WI38 (cell line): ENCODE results near the gene RMDN3.

Source experiments
- H3K4me3 ChIP-seq: 2 replicates; pipeline ENCODE4 v1.5.1; 2011; ENCODE audit warnings: low read depth, mild to moderate bottlenecking, control low read depth, low read length
- TF ChIP-seq, protein P1 (sequence below): IDR thresholded peaks from 2 replicates; pipeline ENCODE4 v1.5.1; 2012; ENCODE audit warnings: low read depth, mild to moderate bottlenecking, control low read depth, low read length

Gene RMDN3

DNA sequence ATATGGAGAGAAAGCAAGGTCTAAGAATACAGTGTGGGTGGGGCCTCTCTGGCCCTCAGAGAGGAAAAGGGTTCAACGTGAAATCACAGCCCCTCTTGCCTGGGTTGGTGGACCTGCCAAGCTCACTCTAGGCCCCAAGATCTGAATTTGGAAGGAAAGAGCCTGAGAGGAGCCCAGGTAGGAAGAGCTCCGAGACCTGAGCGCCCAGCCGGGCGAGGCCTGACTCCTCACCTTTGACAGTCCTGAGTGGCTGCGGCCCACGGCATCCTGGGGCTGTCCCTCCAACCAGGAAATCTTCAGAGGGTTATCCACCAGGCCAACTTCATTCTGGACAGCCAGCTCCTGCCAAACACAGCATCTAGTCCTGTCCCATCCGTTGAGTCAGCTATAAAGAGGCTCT lies 18.4 kb upstream of the RMDN3 start:
- TF ChIP-seq, protein P1, sequence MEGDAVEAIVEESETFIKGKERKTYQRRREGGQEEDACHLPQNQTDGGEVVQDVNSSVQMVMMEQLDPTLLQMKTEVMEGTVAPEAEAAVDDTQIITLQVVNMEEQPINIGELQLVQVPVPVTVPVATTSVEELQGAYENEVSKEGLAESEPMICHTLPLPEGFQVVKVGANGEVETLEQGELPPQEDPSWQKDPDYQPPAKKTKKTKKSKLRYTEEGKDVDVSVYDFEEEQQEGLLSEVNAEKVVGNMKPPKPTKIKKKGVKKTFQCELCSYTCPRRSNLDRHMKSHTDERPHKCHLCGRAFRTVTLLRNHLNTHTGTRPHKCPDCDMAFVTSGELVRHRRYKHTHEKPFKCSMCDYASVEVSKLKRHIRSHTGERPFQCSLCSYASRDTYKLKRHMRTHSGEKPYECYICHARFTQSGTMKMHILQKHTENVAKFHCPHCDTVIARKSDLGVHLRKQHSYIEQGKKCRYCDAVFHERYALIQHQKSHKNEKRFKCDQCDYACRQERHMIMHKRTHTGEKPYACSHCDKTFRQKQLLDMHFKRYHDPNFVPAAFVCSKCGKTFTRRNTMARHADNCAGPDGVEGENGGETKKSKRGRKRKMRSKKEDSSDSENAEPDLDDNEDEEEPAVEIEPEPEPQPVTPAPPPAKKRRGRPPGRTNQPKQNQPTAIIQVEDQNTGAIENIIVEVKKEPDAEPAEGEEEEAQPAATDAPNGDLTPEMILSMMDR, result no peak
- no peak overlapping the region for H3K4me3 ChIP-seq

DNA sequence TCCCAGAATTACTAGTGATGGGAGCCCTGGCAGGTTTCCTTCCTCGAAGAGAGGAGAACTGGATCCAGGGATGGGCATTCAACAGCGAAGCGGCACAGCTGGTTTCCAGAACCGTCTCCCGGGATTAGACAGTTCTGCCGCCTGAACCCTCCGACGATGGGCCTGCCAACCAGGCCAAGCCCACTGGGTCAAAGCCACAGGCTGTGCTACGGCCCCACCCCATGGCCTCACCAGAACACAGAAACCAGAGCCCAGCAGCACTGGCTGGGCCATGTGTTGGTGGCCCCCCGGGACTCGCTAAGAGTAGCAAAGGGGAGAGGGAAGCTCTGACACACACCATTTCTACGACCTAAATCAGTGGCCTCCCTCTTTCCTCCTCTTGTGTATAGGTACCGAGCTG lies 17.0 kb upstream of the RMDN3 start:
- TF ChIP-seq, protein P1, result no peak
- no peak overlapping the region for H3K4me3 ChIP-seq

DNA sequence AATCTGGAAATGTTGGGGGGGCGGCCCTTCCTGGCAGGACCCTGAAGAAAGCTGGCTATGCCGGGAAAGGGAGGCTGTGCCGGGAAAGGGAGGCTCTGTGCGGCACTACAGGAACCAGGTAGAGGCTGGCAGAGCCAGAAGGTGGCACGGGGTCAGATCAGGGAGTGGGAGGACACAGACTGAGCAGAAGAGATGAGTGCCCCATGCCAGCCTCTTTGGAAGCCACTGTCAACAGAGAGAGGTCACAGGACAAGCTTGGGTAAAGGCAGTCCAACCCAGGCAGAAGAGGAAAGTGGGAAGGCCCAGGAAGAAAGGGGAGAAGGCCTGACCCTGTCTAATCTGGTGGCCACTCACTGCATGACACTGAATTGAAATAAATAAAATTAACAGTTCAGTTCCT lies 16.2 kb upstream of the RMDN3 start:
- TF ChIP-seq, protein P1, result no peak
- no peak overlapping the region for H3K4me3 ChIP-seq

DNA sequence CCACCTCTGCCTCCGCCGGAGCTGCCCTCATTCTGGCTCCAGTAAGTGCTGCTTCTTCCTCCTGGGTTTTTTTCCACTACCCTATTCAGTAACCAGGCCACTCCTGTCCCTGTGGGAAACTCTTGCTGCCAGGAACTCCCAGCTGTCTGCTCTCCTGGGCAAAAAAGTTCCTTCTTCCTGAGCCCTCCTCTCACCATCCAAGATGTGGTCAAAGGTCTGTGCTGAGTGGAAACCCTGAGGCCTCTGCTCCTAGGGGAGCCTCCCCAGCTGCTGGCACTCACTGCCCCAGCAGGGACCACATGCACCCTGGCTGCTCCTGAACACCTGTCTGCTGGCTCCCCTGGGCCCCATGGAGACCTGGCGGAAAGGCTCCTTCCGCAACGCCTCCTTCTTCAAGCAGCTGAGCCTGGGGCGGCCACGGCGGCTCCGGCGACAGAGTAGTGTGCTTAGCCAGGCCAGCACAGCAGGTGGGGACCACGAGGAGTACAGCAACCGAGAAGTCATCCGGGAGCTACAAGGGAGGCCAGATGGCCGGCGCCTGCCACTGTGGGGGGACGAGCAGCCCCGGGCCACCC lies 15.2 kb upstream of the RMDN3 start:
- no peak overlapping the region for H3K4me3 ChIP-seq
- TF ChIP-seq, protein P1, result no peak

DNA sequence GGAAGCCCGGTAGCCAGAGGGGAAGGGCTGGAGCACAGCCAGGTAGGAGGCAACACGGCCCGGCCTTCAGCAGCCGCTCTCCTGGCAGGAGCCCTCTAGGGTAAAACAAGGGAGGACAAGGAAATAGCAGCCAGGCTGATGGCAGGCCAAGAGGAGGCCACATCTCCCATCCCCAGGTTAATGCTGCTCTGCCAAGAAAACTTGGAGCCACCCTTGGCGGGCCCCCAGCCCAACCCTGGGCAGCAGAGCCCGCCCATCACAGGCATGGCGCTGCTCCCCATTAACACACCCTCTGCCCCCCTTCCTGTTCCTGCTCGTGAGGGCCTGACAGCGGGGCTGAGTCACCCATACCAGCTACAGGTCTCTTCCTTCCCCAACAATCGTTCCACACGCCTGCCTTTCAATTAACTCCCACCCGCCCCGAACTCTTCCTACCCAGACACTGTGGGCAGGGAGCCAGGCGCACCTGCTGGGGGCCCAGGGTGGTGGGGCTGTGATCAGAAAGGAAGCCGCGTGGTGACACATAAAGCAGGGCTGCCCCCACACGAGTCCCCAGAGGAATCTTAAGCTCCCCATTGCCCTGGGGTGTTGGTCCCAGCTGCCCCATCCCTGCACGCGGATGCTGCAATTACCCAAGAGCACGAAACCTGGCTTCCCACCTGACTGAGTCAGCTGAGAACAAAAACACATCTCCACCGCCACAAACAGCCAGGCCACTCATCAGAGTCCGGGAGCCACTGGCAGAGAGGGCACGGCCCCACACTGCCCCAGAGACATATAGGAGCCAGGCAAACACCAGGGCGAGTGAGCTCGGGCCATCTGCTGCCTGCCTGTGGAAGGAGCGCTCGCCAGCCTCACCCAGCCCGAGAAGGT lies 14.5 kb upstream of the RMDN3 start, which contains the start of gene C15orf62:
Gene C15orf62 (plus strand): TSS at position 707 of the 873 bp plus-strand sequence. CDS start 516 bp downstream, outside the sequence.
- TF ChIP-seq, protein P1, result no peak
- H3K4me3 ChIP-seq, result no peak within 1 kb of the TSS

DNA sequence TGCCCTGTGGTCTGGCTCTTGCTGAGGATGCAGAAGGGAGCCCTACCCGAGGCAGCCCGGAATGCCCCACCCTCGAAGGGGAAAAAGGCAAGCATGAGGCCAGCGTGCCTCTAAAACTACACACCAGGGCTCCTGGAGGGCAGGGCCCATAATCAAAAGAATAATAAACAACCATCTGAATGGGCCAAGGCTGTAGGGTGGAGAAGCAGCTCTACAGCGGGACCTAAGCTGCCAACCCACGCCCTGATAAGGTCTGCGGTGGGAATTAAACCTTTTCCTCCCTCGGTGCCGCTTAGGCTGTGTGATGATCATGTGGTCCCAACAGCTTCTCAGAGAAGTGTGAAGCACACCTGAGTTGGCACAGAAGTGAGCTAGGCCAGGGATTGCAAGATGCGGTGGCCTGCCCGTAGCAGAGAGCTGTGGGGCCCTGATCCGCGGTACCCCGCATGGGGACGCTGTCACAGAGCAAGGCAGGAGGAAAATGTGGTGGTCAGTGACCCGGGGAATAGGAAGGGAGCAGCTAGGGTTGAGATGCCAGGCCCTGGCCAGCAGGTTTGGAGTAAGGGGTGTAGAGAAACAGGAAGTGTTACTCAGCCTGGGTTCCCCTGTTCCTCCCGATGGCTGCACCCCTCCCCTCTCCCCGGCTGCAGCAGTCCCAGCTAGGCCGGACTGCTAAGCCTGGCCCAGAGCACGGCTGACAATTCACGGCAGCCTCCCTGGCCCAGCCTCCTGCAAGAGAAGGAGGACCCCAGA lies 13.6 kb upstream of the RMDN3 start:
- TF ChIP-seq, protein P1, result no peak
- no peak overlapping the region for H3K4me3 ChIP-seq
